Stimulated activated CD4-positive, alpha-beta T cell treated with anti-CD3 and anti-CD28 coated beads, Interleukin-12 subunit alpha, Interleukin-12 subunit beta, amount 100 ng/mL, for 48 hours (primary cell): ENCODE measurements around the gene PUM1.

Experiments used
- DNase-seq, 3 donors: peaks; one replicate each; pipeline ENCODE4 v3.0.0-alpha.2; 2020; ENCODE audit warnings: low read depth in 2 of 3, low spot score in 1 of 3

The PUM1 gene

DNA sequence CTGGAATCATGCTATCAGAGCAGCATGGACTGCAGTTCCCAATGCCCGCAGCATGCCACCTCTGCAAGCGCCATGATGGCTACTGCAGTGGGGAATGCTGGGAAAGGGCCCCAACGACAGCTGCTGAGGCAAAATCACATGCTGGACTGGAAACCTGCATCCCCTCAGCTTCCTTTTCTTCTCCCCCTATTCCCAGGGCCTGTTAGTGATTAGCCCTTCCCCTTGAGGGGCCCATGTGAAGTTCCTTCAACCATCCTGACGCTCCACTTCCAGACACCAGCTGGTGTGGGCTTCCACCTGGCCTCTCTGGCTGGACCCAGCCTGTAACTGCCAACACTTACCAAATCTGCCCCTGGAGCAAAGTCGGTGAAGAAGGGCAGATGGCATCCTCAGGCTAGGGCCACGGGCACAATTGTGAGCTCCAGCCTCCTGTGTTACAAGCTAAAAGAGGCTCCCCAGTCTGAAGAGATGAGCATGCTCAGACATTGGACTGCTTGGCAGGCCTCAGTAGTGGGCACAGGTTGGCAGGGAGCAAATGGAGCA lies 134.8 kb downstream of the PUM1 start:
- DNase-seq = no peak

DNA sequence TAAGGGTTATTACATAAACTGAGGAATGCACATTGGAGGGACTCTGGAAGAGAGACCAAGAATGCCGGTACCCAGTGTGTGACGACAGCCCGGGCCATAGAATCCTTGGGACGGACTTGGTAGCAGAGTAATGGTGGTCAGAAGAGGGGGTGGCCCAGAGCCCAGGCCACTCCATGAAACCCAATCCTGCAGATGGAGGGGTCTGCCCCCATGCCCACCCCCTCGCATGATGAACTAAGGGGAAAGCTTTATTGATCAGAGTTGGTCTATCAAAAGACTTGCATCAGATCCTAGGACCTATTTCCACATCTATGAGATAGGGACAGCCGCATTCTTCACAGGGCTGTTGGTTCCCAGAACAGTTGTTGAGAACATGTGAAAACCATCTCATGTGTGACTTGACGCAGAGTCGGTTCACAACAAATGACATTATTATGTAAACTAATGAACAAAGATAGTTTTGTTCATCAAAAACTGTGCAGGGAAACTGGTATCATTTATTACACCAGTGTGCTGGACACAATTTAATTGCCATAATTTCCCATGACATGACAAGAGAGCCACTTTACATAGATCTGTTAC lies 135.5 kb downstream of the PUM1 start:
- DNase-seq = no peak

DNA sequence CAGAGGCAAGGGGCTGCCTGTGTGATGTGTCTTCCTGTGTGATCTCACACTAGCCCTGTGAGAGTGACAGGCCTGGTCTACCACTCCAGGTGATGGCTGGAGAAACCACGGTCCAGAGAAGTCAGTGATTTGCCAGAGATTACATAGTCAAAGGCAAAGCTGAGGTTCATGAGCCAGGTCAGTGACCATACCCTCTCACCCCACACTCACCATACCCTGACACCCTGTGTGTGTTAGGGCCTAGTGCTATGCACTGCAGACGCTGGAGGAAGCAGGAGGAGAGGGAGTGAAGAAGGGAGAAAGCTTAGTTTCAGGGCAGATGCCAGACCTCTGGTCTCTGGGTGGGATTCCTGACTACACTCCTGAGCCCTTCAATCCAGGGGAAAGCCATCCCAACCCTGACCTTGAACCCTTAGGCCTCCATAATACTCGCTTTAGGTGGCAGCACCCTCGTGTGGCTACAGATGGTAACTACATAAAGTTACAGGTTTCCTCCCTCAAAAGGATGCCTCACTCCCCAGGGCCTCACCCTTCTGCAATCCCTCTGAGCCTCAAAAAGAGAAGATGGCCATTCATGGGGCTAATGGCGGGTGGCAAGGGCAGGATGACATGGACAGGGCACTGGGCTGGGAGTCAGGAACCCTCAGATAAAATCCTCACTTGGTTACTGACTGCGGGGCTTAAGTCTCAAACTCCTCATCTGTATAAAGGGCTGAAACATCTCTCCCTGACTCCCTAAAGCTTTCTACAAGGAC lies 136.2 kb downstream of the PUM1 start:
- DNase-seq = peak in 2 of 3 donors; percentile 32 to 51

DNA sequence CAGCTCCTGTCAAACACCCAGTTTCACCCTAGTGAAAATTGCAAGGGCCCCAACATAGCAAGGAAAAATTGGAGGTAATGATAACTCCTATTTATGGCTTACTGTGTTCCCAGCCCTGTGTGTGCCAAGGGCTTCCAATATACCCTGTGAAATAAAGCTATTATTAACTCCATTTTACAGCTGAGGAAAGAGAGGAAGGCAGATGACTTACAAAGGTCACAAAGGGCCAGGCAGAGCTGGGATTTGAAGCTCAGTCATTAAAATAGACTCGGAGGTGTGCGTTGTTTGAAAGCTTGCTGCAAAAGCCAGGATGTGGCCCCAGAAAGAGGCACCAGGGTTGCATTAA lies 136.8 kb downstream of the PUM1 start:
- DNase-seq = no peak

DNA sequence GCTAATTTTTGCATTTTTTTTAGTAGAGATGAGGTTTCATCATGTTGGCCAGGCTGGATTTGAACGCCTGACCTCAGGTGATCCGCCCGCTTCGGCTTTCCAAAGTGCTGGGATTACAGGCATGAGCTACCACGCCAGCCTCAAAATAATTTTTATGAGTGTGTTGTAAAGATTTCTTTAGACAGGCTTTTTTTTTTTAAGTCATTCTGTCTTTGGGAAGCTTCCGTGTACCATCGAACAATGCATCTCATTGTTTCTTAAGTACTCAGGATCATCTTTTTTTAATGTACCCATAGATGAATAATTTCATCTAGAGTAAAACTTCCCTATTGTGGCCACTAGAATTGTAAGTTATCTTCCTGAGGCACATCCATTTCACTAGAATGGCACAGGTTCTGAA lies 137.3 kb downstream of the PUM1 start:
- no peak for DNase-seq

DNA sequence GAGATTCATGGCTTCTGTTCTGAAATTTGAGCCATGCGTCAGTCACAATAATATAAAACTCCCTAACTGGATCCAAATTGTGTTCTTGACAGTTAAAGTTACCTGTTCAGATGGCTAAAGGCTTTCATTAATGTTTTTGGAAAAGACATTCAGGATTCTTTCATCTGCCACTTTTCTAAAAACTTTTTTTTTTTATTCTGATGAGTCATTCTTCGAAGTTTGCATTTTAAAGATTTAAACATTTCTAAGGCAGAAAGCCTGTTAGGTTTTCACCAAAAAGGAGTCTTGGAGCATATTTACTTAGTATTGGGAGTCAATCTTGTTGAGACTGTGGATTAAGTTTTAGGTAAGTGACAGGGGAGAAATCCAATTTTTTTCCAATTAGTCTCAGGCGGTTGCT lies 138.1 kb downstream of the PUM1 start:
- no peak for DNase-seq

DNA sequence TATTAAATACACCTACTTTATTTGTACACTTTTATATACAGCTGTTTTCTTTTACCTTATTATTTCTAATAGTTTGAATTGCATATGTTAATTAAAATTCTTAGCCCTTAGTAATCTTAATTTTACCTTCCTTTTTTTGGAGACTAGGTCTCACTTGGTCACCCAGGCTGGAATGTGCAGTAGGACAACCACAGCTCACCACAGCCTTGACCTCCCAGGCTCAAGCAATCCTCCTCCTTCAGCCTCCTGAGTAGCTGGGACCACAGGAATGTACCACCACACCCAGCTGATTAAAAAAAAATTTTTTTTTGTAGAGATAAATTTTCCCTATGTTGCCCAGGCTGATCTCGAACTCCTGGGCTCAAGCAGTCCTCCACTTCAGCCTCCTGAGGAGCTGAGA lies 141.9 kb downstream of the PUM1 start:
- no peak for DNase-seq

DNA sequence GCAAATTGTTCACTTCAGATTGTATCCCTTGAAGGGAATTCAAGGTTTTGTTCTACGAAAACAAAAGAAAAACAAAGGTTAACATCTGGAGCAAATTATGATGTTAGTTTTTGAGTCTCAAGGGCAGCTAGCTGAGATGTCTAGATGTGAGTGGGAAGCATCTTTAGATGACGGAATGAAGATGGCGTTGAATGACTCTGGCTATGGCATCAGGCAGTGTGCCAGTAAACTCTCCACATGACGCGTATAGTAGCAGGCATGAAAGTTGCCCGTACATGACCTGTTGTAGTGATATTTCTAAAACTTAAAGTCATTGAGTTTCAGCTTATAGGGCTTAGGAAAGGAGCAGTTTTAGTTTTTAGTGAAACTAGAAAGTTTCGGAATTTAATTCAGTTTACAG lies 144.7 kb downstream of the PUM1 start:
- no peak for DNase-seq

DNA sequence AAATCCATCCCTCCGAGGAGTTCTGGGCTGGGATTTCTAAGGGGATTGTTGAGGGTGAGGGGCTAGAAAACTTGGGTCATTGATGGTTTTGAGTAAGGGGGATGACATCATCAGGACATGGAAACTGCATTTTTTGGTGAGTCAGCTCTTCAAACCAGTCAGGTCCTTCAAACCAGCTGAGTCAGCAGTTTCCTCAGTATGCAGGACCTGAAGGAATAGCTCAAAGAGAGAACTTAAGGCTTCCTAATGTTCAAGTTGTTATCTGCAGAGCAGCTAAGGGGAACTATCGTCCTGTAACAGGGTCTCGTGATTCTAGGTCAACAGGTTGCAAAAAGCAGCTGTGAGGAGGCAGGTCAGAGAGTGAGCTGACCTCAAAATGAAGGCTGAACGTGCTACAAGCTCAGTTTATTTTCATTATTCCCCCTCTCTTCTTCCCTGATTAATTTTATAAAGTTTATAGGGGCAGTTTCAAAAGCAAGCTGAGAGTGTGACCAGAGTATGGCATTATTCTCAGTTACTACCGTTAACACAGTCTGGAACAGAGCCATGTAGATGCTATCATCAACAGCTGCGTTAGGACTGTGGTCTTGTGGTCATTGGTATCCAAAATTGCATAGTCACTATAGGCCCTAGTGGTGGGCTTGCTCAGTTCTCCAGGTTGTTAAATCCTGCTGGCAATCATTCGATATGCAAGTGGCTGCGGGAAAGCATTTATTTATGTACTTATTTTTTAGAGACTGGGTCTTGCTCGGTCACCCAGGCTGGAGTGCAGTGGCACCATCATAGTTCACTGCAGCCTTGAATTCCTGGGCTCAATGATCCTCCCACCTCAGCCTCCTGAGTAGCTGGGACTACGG lies 146.3 kb downstream of the PUM1 start:
- peak in 1 of 3 donors; percentile 28 for DNase-seq

DNA sequence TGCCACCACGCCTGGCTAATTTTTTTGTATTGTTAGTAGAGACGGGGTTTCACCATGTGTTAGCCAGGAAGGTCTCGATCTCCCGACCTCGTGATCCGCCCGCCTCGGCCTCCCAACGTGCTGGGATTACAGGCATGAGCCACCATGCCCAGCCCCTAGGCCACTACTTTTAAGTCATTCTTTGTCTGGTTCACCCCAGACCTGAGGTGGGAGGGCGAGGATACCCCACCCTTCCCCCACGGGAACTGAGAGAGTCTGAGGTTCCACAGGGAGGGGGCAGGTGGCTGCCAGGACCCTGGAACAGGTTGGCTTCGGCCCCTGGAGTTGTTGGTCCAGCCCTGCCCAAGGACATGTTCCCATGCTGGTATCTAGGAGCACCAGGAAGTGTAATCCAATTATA lies 149.2 kb downstream of the PUM1 start:
- DNase-seq = no peak

DNA sequence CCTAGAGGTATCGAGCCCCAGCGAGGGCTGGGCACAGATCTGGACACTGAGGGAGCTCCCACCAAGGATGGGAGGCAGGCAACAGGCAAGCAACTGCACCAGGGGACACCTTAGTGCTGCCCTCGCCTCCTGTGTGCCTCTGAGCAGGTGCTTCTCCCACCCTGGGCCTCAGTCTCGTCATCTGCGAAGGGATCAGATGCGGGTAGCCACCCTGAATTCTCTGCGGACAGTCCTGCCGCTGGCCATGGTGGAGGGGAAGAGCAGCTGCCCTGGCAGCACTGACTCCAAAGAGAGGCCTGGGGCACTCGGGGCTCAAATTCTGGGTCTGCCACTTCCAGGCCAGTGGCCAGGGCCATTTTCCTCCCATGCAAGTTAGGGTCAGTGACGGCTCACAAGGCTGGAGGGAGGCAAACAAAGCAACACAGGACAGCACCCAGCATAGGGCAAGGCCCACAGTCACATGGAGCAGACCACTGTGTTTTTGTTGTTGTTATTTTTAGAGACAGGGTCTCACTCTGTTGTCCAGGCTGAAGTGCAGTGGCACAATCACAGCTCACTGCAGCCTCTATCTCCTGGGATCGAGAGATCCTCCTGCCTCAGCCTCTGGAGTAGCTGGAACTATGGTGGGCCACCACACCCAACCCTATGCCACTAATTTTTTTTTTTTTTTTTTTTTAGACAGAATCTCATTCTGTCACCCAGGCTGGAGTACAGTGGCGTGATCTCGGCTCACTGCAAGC lies 149.9 kb downstream of the PUM1 start:
- DNase-seq = no peak

DNA sequence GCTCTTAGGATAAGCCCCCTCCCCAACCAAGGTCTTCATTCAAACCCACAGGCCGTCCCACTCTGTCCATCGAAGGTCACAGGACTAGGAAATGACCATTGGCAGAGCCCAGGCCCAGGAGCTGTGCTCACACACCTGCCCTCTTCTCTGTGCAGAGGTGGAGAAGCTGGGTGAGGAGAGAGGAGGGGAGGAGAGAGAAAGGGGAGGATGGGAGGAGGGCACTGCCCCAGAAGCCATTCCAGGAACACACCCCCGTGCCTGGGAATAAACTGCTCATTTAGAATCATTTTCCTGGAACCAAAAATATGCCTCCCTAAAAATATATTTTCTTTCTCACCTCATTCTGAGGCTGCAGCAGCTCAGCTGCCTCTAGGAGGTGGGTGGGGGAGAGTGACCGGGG lies 150.6 kb downstream of the PUM1 start:
- DNase-seq = no peak

DNA sequence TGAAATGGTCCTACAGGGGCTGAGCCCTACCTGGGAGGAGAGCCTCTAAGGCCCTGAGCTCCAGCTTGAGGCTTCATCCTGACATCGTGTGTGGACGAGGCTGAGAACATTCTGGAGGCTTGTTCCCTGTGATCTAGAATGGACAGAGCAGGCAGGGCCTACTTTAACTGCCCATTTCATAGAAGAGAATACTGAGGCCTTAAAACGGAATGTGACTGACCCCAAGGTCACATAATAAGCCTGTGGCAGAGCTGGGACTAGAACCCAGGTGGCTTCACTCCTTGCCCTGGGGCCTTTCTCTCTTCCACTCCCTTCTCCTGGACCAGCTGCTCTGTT lies 151.0 kb downstream of the PUM1 start:
- DNase-seq = no peak

DNA sequence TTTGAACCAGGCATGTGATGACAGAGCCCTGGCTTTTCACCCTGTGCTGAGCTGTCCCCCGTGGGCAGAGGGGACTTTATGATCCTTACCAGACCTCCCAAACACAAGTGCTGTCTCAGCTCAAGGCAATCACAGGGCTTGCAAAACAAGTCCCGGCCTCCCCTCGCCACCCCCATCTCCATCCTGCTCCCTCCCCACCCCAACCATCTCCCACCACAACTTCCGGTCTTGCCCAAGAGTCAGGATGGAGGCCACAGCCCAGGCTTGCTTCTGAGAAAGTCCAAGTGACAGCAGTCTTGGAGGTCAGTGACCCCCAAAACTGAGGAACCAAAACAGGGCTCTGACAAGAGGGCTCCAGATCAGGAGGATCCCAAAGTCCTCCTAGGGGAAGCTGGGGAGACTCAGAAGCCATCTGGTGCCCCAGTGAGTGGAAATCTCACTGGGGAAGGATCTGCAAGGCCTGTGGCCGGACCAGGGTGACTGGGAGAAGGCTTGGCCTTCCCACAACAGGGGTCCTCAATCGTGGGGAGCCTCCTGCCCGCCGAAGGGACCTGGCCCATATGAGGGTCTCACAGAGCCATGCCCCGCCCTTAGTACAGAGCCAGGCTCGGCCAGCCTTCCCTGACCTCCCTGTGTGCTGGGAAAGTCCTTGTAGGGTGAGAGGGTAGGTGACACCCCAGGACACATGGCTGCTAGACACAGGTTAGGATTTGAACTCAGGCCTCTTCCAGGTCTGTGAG lies 152.4 kb downstream of the PUM1 start:
- no peak for DNase-seq

DNA sequence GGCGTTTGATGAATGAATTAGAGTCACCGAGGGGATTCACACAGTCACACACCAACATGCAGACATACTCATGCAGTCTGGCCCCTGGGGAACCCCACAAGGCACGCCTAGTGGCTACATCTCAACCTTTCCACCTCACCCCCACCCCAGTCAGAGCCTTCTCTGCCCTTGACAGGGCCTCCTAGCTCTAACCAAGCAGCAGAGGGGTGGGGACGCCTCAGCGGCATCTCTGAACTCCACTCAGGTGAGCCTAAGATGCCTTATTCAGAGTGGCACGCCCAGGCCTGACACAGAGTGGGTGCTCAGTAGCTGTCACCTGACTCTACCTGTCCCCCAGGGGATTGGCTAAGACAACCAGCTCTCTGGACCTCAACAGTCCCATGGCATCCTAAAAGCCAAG lies 153.3 kb downstream of the PUM1 start:
- no peak for DNase-seq

DNA sequence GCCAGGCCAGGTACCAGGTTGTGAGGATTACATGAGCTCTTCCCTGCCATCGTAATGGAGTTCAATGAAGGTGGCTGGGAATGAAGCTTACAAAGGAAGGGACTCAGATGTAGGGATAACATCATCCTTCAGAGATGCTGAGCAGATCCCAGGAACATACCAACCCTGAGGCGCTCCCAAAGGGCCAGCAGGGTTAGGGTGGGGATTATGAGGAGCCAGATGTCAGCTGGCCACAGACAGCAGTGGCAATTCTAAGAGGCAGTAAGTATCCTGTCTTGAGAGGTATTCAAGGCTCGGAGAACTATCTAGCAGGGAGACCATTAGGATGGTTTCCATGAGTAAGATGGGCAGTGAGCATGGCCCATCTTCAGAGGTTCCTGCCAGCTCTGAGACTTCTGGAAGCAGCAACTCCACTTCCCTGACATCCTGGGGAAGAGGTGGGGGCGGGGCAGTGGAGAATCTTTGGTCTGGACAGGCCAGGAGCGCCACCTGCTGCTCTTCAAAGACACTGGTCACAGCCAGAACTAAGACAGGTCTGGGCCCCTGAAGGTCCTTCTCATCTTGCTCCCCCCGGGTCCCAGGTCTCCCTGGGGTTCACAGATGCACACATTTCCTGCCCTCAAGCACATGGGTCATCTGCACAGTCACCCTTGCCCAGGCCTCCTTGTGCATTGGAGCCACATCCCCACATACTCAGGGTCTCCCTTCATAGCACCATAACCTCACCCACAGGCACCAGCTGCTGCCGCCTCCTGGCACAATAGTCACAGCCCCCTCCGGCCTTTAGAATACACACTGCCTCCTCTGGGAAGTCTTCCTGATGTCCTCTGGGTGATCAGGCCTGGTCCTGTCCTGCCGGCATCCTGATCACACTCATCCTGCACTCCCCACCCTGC lies 154.2 kb downstream of the PUM1 start:
- peak; percentile 32 to 55 (median 41) for DNase-seq

DNA sequence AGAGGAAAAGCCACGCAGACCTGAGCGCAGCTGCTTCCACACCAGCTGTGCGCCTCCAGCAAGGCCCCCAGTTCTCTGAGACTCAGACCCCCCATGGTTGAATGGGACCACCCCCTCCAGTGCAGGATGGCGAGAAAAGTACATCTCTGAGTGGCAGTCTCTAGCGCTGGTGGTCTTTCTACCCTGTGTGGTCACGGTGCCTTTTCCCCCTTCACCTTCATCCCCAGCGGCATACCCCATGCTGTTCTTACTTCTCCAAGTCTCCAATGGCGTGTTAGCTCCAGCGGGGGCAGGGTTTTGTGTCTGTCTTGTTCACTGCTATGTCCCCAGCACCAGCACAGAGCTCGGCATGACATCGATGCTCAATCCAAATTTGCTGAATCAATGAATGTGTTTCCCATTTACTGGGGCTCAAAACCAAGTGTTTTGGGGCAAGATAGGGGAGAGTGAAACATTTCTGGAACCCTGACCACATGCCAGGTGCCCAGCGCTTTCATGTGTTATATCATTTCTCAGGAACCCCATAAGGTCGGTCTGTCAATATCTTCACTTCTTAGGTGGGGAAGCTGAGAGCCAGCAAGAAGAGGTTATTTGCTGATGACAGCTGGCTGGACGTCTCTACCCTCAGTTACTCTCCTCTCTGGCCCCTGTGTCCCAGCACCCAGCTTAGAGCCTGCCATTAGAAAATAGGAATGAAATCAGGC lies 156.0 kb downstream of the PUM1 start:
- no peak for DNase-seq

DNA sequence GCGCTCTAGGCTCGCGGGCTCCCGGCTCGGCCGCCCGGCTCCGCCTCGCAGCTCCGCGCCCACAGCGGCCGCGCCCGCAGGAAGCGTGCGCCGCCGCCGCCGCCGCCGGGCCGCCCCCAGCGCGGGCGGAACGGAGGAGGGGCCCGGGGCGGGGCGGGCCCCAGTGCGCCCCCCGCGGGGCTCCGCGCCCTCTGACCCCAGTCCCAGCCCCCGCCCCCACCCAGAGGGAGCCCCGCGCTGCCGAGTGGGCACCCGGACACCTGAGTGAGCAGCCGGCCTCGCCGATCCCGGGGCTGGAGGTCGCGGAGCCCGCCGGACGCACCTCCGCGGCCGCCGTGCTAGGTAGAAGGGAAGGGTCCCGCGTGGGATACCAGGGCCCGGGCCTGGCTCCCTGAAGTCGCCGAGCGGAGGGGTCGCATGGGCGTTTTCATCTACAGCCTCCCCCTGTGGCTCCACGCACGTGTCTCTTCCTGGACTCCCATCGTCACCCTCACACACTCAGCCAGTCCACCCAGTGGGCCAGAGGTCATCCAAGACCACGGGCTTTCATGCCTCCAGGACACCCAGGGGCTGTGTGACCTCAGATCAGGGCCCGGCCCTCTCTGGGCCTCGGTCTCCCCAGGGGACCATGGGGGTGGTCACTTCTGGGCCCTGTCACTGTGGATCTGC lies 156.7 kb downstream of the PUM1 start, which contains the start of gene SDC3:
SDC3 (minus strand) TSS at position 63 of the 669 bp plus-strand sequence. CDS start 172 bp downstream, outside the sequence.
- DNase-seq = no peak
